OCI-LY7 (cell line): Measurements from ENCODE around the gene QRFPR. TPM values are rescaled to one million over a fixed set of nuclear protein-coding genes. Genes with fewer than 3 reads are reported as not detected.

ENCODE experiments used
- BruUV-seq: library from RNA; stranded (reverse); fragments of 400-500 nt; replicated peaks from 2 replicates; lab custom pipeline; 2021; lab: Mats Ljungman, UMichigan
- CTCF ChIA-PET: fragments of 300-600 bp; sonication (Branson Sonifier 250); formaldehyde crosslinking; loops from one replicate; lab custom pipeline; 2022; ENCODE audit warnings: antibody characterized with exemption; ENCODE audit not compliant: unreplicated experiment; lab: Charles Lee
- POLR2A ChIA-PET: fragments of 300-600 bp; sonication (Branson Sonifier 250); formaldehyde crosslinking; loops from one replicate; lab custom pipeline; 2022; ENCODE audit warnings: antibody characterized with exemption; lab: Charles Lee
- DNase-seq: peaks from one replicate; pipeline ENCODE4 v3.0.0-alpha.2; 2015; ENCODE audit warnings: low spot score
- H2AFZ ChIP-seq: fragments of 200-600 bp; sonication (generic), shearing (Covaris generic); 2 replicates; pipeline ENCODE4 v1.6.1; 2014; ENCODE audit warnings: mild to moderate bottlenecking, antibody characterized with exemption, low read length, moderate library complexity
- H3K27ac ChIP-seq: fragments of 200-600 bp; sonication (generic); 2 replicates; pipeline ENCODE4 v1.5.1; 2014; ENCODE audit warnings: mixed run types, low read depth, mild to moderate bottlenecking, moderate library complexity, low read length, inconsistent platforms; ENCODE audit not compliant: poor library complexity, severe bottlenecking
- H3K36me3 ChIP-seq: fragments of 200-600 bp; sonication (generic); 2 replicates; pipeline ENCODE4 v1.6.1; 2014; ENCODE audit warnings: mild to moderate bottlenecking, antibody characterized with exemption, low read length, moderate library complexity, mixed read lengths; ENCODE audit not compliant: insufficient read depth
- H3K4me1 ChIP-seq: fragments of 200-600 bp; sonication (generic); 2 replicates; pipeline ENCODE4 v1.5.1; 2014; ENCODE audit warnings: mild to moderate bottlenecking, low read length; ENCODE audit not compliant: insufficient read depth, poor library complexity, severe bottlenecking
- H3K4me2 ChIP-seq: fragments of 200-600 bp; sonication (generic); 2 replicates; pipeline ENCODE4 v1.6.1; 2014; ENCODE audit warnings: mild to moderate bottlenecking, low read length
- H3K4me3 ChIP-seq: fragments of 200-600 bp; sonication (generic); 2 replicates; pipeline ENCODE4 v1.5.1; 2014; ENCODE audit warnings: mild to moderate bottlenecking, low read depth, low read length; ENCODE audit not compliant: poor library complexity, severe bottlenecking
- H3K79me2 ChIP-seq: fragments of 200-600 bp; sonication (generic); 2 replicates; pipeline ENCODE4 v1.6.1; 2016; ENCODE audit warnings: low read depth, mild to moderate bottlenecking, low read length, moderate library complexity, mixed read lengths; ENCODE audit not compliant: insufficient read depth
- H3K9me2 ChIP-seq: fragments of 200-600 bp; sonication (generic); 2 replicates; pipeline ENCODE4 v1.6.1; 2016; ENCODE audit warnings: mild to moderate bottlenecking, low read length, mixed read lengths; ENCODE audit not compliant: insufficient read depth
- H3K9me3 ChIP-seq: fragments of 200-600 bp; sonication (generic); 2 replicates; pipeline ENCODE4 v1.6.1; 2014; ENCODE audit warnings: mild to moderate bottlenecking, mixed run types, low read length, mixed read lengths
- H4K20me1 ChIP-seq: fragments of 200-600 bp; sonication (generic); 2 replicates; pipeline ENCODE4 v1.6.1; 2014; ENCODE audit warnings: mild to moderate bottlenecking, antibody characterized with exemption, low read length, moderate library complexity, mixed read lengths; ENCODE audit not compliant: insufficient read depth
- CTCF ChIP-seq: fragments of 200-600 bp; sonication (generic); conservative IDR thresholded peaks from 2 replicates; pipeline ENCODE4 v1.5.1; 2014; ENCODE audit warnings: mild to moderate bottlenecking, antibody characterized with exemption, low read length, moderate library complexity, mixed read lengths
- EZH2phosphoT487 ChIP-seq: fragments of 200-600 bp; sonication (generic); IDR thresholded peaks from 2 replicates; pipeline ENCODE4 v1.6.1; 2018; ENCODE audit warnings: low read depth, borderline replicate concordance, mild to moderate bottlenecking, mixed run types, antibody characterized with exemption, low read length, moderate library complexity, mixed read lengths
- intact Hi-C: fragments of 100-400 bp; cut with micrococcal nuclease; formaldehyde crosslinking; loops from one replicate; pipeline ENCODE4 v1.10.0; 2022; ENCODE audit not compliant: unreplicated experiment
- small RNA-seq: library from RNA; depleted of rRNA; stranded (forward); fragments of <200 nt; gene quantifications from one replicate; pipeline ENCODE3, GENCODE V24; 2014
- total RNA-seq, 2 experiments: library from RNA; depleted of rRNA in 1 of 2; stranded (reverse); fragments of >200 nt in 1 of 2; shearing (Covaris generic) in 1 of 2; gene quantifications; 2 replicates each; pipeline ENCODE4 v1.2.3, GENCODE V29; 2014 to 2022

QRFPR gene
- total RNA-seq, 2 experiments from 2014 or later = not detected

- Histone ChIP-seq H3K4me2 (no peak overlapping the region), H3K9me3 (no peaks in the 10 kb centered on the region), H2AFZ (no peak overlapping the region), H3K36me3 (no peaks in the 10 kb centered on the region), H3K4me3 (no peak overlapping the region), H3K79me2 (no peaks in the 10 kb centered on the region), H4K20me1 (no peaks in the 10 kb centered on the region), H3K4me1 (no peaks in the 10 kb centered on the region), H3K9me2 (no peaks in the 10 kb centered on the region), H3K27ac (no peak overlapping the region)
- DNase-seq = no peak
- TF ChIP-seq EZH2phosphoT487 (no peak), CTCF (no peak)
- BruUV-seq = no TSS peak
- ChIA-PET POLR2A (no interaction called here), CTCF (no interaction called here)
- intact Hi-C loops = no loop called here
These were observed 97.5 kb downstream of the QRFPR start for GRCh38 chr4:121283319-121283718.

- no peak for DNase-seq
- H2AFZ ChIP-seq = no peak overlapping the region
- no peaks in the 10 kb centered on the region for H3K9me2 ChIP-seq
- CTCF ChIA-PET = no interaction called here
- intact Hi-C loops = no loop called here
- POLR2A ChIA-PET = interaction anchor here (0.6 kb wide), 1 partner anchor 106 kb away, joined by 3 read pairs; no protein-coding TSS in a partner anchor
- H3K9me3 ChIP-seq = no peaks in the 10 kb centered on the region
- no peak overlapping the region for H3K27ac ChIP-seq
- TF ChIP-seq CTCF (no peak), EZH2phosphoT487 (no peak)
- BruUV-seq = no TSS peak
- H4K20me1 ChIP-seq = no peaks in the 10 kb centered on the region
- no peaks in the 10 kb centered on the region for H3K4me1 ChIP-seq
- no peak overlapping the region for H3K4me3 ChIP-seq
- no peak overlapping the region for H3K4me2 ChIP-seq
- no peaks in the 10 kb centered on the region for H3K79me2 ChIP-seq
- H3K36me3 ChIP-seq = no peaks in the 10 kb centered on the region
These were observed 100.4 kb downstream of the QRFPR start for GRCh38 chr4:121280425-121280824.

- H3K4me1 ChIP-seq = no peaks in the 10 kb centered on the region
- no TSS peak for BruUV-seq
- POLR2A ChIA-PET = no interaction called here
- DNase-seq = no peak
- no peaks in the 10 kb centered on the region for H3K9me3 ChIP-seq
- no peaks in the 10 kb centered on the region for H3K9me2 ChIP-seq
- no peak overlapping the region for H3K4me2 ChIP-seq
- intact Hi-C loops = no loop called here
- H3K4me3 ChIP-seq = no peak overlapping the region
- TF ChIP-seq EZH2phosphoT487 = no peak
- TF ChIP-seq CTCF = no peak
- no peak overlapping the region for H3K27ac ChIP-seq
- H3K36me3 ChIP-seq = no peaks in the 10 kb centered on the region
- no peaks in the 10 kb centered on the region for H3K79me2 ChIP-seq
- CTCF ChIA-PET = no interaction called here
- H4K20me1 ChIP-seq = no peaks in the 10 kb centered on the region
- no peak overlapping the region for H2AFZ ChIP-seq
These were observed 101.9 kb downstream of the QRFPR start for GRCh38 chr4:121278811-121279368.

Small RNA genes lying within 50 kb of the gene (small RNA-seq; reads per million reads assigned to genes)
- not detected for gene RF00019

Other genes with a start within 250 kb of the QRFPR start
- gene TNIP3, start 216.7 kb downstream of the QRFPR start, total RNA-seq (2014; rRNA removed; shearing (Covaris generic)) = 1.0 TPM in 1 of 2 replicates, not detected in the other
- not detected in 2 replicates for gene TNIP3, start 216.7 kb downstream of the QRFPR start, total RNA-seq (2022)